ENCODE measurements around the gene RHOT2. TPM values are rescaled to one million over a fixed set of nuclear protein-coding genes. Genes with fewer than 3 reads are reported as not detected.

RHOT2 gene
- total and polyA plus RNA-seq, 2 donors (not counting 3 experiments of a cell fraction or from before 2014, with no cell fraction given) = 106 to 139 TPM

DNA sequence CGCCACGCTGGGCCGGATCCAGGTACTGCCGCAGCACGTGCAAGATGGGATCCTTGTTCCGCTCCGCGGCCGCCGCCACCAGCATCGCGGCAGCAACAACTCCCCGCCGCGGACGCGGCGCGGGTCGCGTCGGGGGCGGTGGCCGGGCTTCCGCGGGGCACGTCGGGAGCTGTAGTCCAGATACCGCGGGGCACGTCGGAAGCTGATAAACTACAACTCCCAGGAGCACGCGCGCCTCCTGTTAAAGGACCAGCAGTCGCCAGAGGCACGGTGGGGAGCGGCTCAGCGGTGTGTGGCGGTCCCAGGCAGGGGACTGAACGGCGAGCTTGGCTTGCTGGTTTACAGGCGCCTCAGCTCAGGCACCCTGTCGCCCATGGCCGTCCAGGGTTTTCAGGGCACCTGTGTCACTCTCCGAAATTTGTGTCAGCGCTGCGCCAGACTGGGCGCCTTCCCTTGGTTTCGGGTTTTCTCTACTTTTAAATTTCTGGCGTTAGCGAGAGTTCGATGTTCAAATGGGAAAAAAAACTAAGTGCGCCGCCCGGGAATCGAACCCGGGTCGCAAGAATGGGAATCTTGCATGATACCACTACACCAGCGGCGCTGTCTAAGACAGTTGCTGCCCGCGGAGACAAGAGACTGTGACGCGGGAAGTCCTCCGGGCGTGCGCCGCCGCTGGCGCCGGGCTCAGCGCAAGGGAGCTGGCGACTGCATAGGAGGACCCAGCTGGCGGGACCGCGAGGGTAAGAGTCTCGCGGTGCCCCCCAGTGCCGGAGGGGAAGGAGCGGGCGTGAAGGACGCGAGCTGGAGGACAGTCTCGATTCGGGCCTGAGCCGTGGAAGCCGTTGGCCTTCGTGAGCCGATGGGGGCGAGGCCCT lies 31.5 kb upstream of the RHOT2 start, which contains the start of gene METTL26:
TSS of gene METTL26 (minus strand) at position 100 of the 875 bp plus-strand sequence. CDS start at position 85, 15 bp downstream.
- TF ChIP-seq GATA2 (IDR thresholded peaks at IDR 0.05; ENCODE audit: insufficient read depth, insufficient read length, low read depth, low read length) = peak; percentile 25
- no peak for TF ChIP-seq JUN (IDR thresholded peaks at IDR 0.05; ENCODE audit: borderline replicate concordance, insufficient read depth, insufficient read length, low read depth)
- no peak for TF ChIP-seq FOS (IDR thresholded peaks at IDR 0.05; ENCODE audit: borderline replicate concordance, insufficient read depth, low read length)
- TF ChIP-seq MYC (IDR thresholded peaks at IDR 0.05; ENCODE audit: low read depth, low read length) = peak; percentile 26
- TF ChIP-seq, protein P1, sequence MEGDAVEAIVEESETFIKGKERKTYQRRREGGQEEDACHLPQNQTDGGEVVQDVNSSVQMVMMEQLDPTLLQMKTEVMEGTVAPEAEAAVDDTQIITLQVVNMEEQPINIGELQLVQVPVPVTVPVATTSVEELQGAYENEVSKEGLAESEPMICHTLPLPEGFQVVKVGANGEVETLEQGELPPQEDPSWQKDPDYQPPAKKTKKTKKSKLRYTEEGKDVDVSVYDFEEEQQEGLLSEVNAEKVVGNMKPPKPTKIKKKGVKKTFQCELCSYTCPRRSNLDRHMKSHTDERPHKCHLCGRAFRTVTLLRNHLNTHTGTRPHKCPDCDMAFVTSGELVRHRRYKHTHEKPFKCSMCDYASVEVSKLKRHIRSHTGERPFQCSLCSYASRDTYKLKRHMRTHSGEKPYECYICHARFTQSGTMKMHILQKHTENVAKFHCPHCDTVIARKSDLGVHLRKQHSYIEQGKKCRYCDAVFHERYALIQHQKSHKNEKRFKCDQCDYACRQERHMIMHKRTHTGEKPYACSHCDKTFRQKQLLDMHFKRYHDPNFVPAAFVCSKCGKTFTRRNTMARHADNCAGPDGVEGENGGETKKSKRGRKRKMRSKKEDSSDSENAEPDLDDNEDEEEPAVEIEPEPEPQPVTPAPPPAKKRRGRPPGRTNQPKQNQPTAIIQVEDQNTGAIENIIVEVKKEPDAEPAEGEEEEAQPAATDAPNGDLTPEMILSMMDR (IDR thresholded peaks at IDR 0.05; ENCODE audit: extremely low read depth in 1 of 2, insufficient read depth in 1 of 2, low read depth in 1 of 2, low read length in 2 of 2) = no peak
- TF ChIP-seq POLR2AphosphoS5 (IDR thresholded peaks at IDR 0.05; ENCODE audit: insufficient read depth, low read depth, low read length) = peak; percentile 92
- TF ChIP-seq, protein P2, sequence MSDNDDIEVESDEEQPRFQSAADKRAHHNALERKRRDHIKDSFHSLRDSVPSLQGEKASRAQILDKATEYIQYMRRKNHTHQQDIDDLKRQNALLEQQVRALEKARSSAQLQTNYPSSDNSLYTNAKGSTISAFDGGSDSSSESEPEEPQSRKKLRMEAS (IDR thresholded peaks at IDR 0.05; ENCODE audit: insufficient read depth, insufficient read length) = peak; percentile 46
- TF ChIP-seq EZH2 (IDR thresholded peaks at IDR 0.05; ENCODE audit: borderline replicate concordance, low read depth, low read length, severe bottlenecking) = no peak
- peak; percentile 95 for TF ChIP-seq POLR2A (IDR thresholded peaks at IDR 0.05; ENCODE audit: low read depth, low read length)
- BruUV-seq (replicated peaks) = TSS peak; percentile 86
- Histone ChIP-seq H3K9me1 (replicated peaks; ENCODE audit: control insufficient read depth, extremely low read depth, insufficient read depth, low read length) (no peaks in the 10 kb centered on the region), H3K36me3 (ENCODE audit: control insufficient read depth in 2 of 2, extremely low read depth in 1 of 2, insufficient read depth in 2 of 2, low read length in 2 of 2) (no peaks in the 10 kb centered on the region), H3K4me1 (ENCODE audit: control insufficient read depth, extremely low read depth, insufficient read depth, low read length) (peaks cover 9% of the 10 kb centered on the region), H2AFZ (ENCODE audit: low read depth, low read length) (peak within 1 kb of the TSS; percentile 84), H3K4me3 (replicated peaks in 1 of 3; ENCODE audit: insufficient read depth in 1 of 3, low read depth in 1 of 3, low read length in 3 of 3) (peak within 1 kb of the TSS; percentile 37 to 82 (median 61)), H3K27ac (ENCODE audit: insufficient read depth, low read depth, low read length) (peak within 1 kb of the TSS; percentile 68), H4K20me1 (replicated peaks; ENCODE audit: control insufficient read depth, extremely low read depth, insufficient read depth, low read length) (no peaks in the 10 kb centered on the region), H3K9ac (replicated peaks; ENCODE audit: extremely low read depth, insufficient read depth, low read length) (peak within 1 kb of the TSS; percentile 66), H3K4me2 (ENCODE audit: insufficient read depth, low read length) (peak within 1 kb of the TSS; percentile 53), H3K79me2 (ENCODE audit: control insufficient read depth, insufficient read depth, low read length) (peaks cover 8% of the 10 kb centered on the region), H3K9me3 (replicated peaks; ENCODE audit: control insufficient read depth, insufficient read depth, low read length) (no peaks in the 10 kb centered on the region), H3K27me3 (ENCODE audit: control insufficient read depth in 2 of 2, insufficient read depth in 2 of 2, low read length in 2 of 2) (no peaks in the 10 kb centered on the region)
- dilution Hi-C loops (cut with MboI; ENCODE audit: extremely low pct_ligation_motif_present, low sequenced_read_pairs) = no loop called here
- ChIA-PET CTCF (interaction anchor here (0.6 to 1.7 kb wide), 11 partner anchors 9 to 60 kb away, joined by 3 to 8 read pairs (median 4); partner anchors contain the start of genes RAB40C and RHBDL1), POLR2A (interaction anchor here (1.2 to 1.6 kb wide), 2 partner anchors 9 to 13 kb away, joined by 4 read pairs; partner anchors contain the start of gene WDR90)
- intact Hi-C loops (cut with micrococcal nuclease) = loop anchor here (1.0 kb wide), 3 partner anchors 12 to 47 kb away; no protein-coding TSS in a partner anchor
- FAIRE-seq = peak; percentile 96
- peak; percentile 93 for DNase-seq (ENCODE audit: low read depth, low spot score)

Measured in endothelial cell of umbilical vein (primary cell).